ENCODE measurements around the gene CDC20B.

Gene CDC20B

GRCh38 chr5:55146080-55146479, 26.9 kb downstream of the CDC20B start:
- TF ChIP-seq GATA2 (IDR thresholded peaks at IDR 0.05; ENCODE audit: low read depth, low read length) (no peak), GATA3 (IDR thresholded peaks at IDR 0.05; ENCODE audit: low read depth, low read length) (no peak)

- TF ChIP-seq GATA2 (IDR thresholded peaks at IDR 0.05; ENCODE audit: low read depth, low read length) = no peak
- no peak for TF ChIP-seq GATA3 (IDR thresholded peaks at IDR 0.05; ENCODE audit: low read depth, low read length)
Observed at GRCh38 chr5:55143624-55144023, 29.4 kb downstream of the CDC20B start.

GRCh38 chr5:55141945-55142690, 30.9 kb downstream of the CDC20B start:
- TF ChIP-seq GATA3 (IDR thresholded peaks at IDR 0.05; ENCODE audit: low read depth, low read length) (no peak), GATA2 (IDR thresholded peaks at IDR 0.05; ENCODE audit: low read depth, low read length) (no peak)

GRCh38 chr5:55140908-55141665, 31.9 kb downstream of the CDC20B start:
- no peak for TF ChIP-seq GATA2 (IDR thresholded peaks at IDR 0.05; ENCODE audit: low read depth, low read length)
- TF ChIP-seq GATA3 (IDR thresholded peaks at IDR 0.05; ENCODE audit: low read depth, low read length) = no peak

- TF ChIP-seq GATA3 (IDR thresholded peaks at IDR 0.05; ENCODE audit: low read depth, low read length) (no peak), GATA2 (IDR thresholded peaks at IDR 0.05; ENCODE audit: low read depth, low read length) (no peak)
Observed at GRCh38 chr5:55136521-55136920, 36.5 kb downstream of the CDC20B start.

- no peak for TF ChIP-seq GATA3 (IDR thresholded peaks at IDR 0.05; ENCODE audit: low read depth, low read length)
- TF ChIP-seq GATA2 (IDR thresholded peaks at IDR 0.05; ENCODE audit: low read depth, low read length) = no peak
Observed at GRCh38 chr5:55134053-55134722, 38.8 kb downstream of the CDC20B start.

- TF ChIP-seq GATA3 (IDR thresholded peaks at IDR 0.05; ENCODE audit: low read depth, low read length) (no peak), GATA2 (IDR thresholded peaks at IDR 0.05; ENCODE audit: low read depth, low read length) (no peak)
Observed at GRCh38 chr5:55123365-55123764, 49.6 kb downstream of the CDC20B start.

GRCh38 chr5:55114061-55114460, 58.9 kb downstream of the CDC20B start:
- no peak for TF ChIP-seq GATA2 (IDR thresholded peaks at IDR 0.05; ENCODE audit: low read depth, low read length)
- no peak for TF ChIP-seq GATA3 (IDR thresholded peaks at IDR 0.05; ENCODE audit: low read depth, low read length)

GRCh38 chr5:55113327-55113726, 59.6 kb downstream of the CDC20B start:
- TF ChIP-seq GATA2 (IDR thresholded peaks at IDR 0.05; ENCODE audit: low read depth, low read length) (no peak), GATA3 (IDR thresholded peaks at IDR 0.05; ENCODE audit: low read depth, low read length) (no peak)

- TF ChIP-seq GATA3 (IDR thresholded peaks at IDR 0.05; ENCODE audit: low read depth, low read length) (no peak), GATA2 (IDR thresholded peaks at IDR 0.05; ENCODE audit: low read depth, low read length) (no peak)
Observed at GRCh38 chr5:55110217-55110616, 62.8 kb downstream of the CDC20B start.

GRCh38 chr5:55108661-55109060, 64.3 kb downstream of the CDC20B start:
- no peak for TF ChIP-seq GATA2 (IDR thresholded peaks at IDR 0.05; ENCODE audit: low read depth, low read length)
- TF ChIP-seq GATA3 (IDR thresholded peaks at IDR 0.05; ENCODE audit: low read depth, low read length) = no peak

GRCh38 chr5:55104946-55105701, 67.9 kb downstream of the CDC20B start:
- no peak for TF ChIP-seq GATA3 (IDR thresholded peaks at IDR 0.05; ENCODE audit: low read depth, low read length)
- no peak for TF ChIP-seq GATA2 (IDR thresholded peaks at IDR 0.05; ENCODE audit: low read depth, low read length)

GRCh38 chr5:55104036-55104772, 68.8 kb downstream of the CDC20B start:
- no peak for TF ChIP-seq GATA3 (IDR thresholded peaks at IDR 0.05; ENCODE audit: low read depth, low read length)
- no peak for TF ChIP-seq GATA2 (IDR thresholded peaks at IDR 0.05; ENCODE audit: low read depth, low read length)
